HepG2 (cell line): ENCODE results near the gene NFS1. TPM values are rescaled to one million over a fixed set of nuclear protein-coding genes. Genes with fewer than 3 reads are reported as not detected.
A peak's percentile ranks its signal among the peaks of the same experiment; 100 is the strongest.

Experiments
- BCL6 ChIP-seq: IDR thresholded peaks from 2 replicates; pipeline ENCODE4 v1.6.1; 2016; ENCODE audit warnings: missing genetic modification reagents, missing compliant biosample characterization
- IRX3 ChIP-seq: sonication (generic); formaldehyde crosslinking; IDR thresholded peaks from 2 replicates; pipeline ENCODE4 v1.8.1; 2023; ENCODE audit warnings: mild to moderate bottlenecking, low read depth, missing genetic modification reagents, borderline replicate concordance
- MED8 ChIP-seq: sonication (generic); formaldehyde crosslinking; IDR thresholded peaks from 2 replicates; pipeline ENCODE4 v1.8.1; 2023; ENCODE audit warnings: mild to moderate bottlenecking, missing genetic modification reagents; ENCODE audit not compliant: insufficient replicate concordance
- NRL ChIP-seq: sonication (generic); formaldehyde crosslinking; IDR thresholded peaks from 2 replicates; pipeline ENCODE4 v1.5.0; 2020; ENCODE audit warnings: missing genetic modification reagents, mild to moderate bottlenecking, moderate library complexity, borderline replicate concordance
- ONECUT2 ChIP-seq: sonication (generic); formaldehyde crosslinking; IDR thresholded peaks from 2 replicates; pipeline ENCODE4 v1.4.0; 2020; ENCODE audit warnings: missing genetic modification reagents
- RARA ChIP-seq: IDR thresholded peaks from 2 replicates; pipeline ENCODE4 v1.6.1; 2016; ENCODE audit warnings: missing genetic modification reagents, missing compliant biosample characterization
- TEAD2 ChIP-seq: sonication (generic); formaldehyde crosslinking; IDR thresholded peaks from 2 replicates; pipeline ENCODE4 v1.9.0; 2021; ENCODE audit warnings: missing genetic modification reagents
- ZFYVE20 ChIP-seq: sonication (generic); formaldehyde crosslinking; IDR thresholded peaks from 2 replicates; pipeline ENCODE4 v1.8.0; 2023; ENCODE audit warnings: low read depth, mild to moderate bottlenecking, moderate library complexity, missing genetic modification reagents, borderline replicate concordance
- ZNF746 ChIP-seq: sonication (generic); formaldehyde crosslinking; IDR thresholded peaks from 2 replicates; pipeline ENCODE4 v1.8.0; 2022; ENCODE audit warnings: mild to moderate bottlenecking, missing genetic modification reagents
- polyA plus RNA-seq, 8 experiments: library from polyadenylated mRNA; depleted of rRNA in 3 of 8; stranded (reverse) in 7 of 8; unstranded in 1 of 8; fragments of >200 nt; fragmentation: Illumina TruSeq in 4 of 8; extraction: Trizol in 4 of 8; gene quantifications; 2 replicates each; pipeline versions ENCODE4 v1.2.1 to v1.2.3, GENCODE V29; 2011 to 2016; ENCODE audit warnings: low read depth in 4 of 8, missing spikeins in 1 of 8, mixed read lengths in 1 of 8; ENCODE audit not compliant: insufficient read depth in 1 of 8
- total RNA-seq, 5 experiments: library from RNA; depleted of rRNA; stranded (reverse); fragments of >200 nt; fragmentation: Illumina TruSeq; extraction: Trizol; gene quantifications; 2 replicates each; pipeline ENCODE4 v1.2.3, GENCODE V29; 2016; ENCODE audit warnings: low read depth in 1 of 5
- TF ChIP-seq, protein P1 (sequence below): sonication (generic); formaldehyde crosslinking; IDR thresholded peaks from 2 replicates; pipeline ENCODE4 v1.4.0; 2020; ENCODE audit warnings: missing genetic modification reagents, borderline replicate concordance
- TF ChIP-seq, protein P2 (sequence below): sonication (generic); formaldehyde crosslinking; IDR thresholded peaks from 2 replicates; pipeline ENCODE4 v1.5.1; 2020; ENCODE audit warnings: missing genetic modification reagents, mild to moderate bottlenecking, borderline replicate concordance
- TF ChIP-seq, protein P3 (sequence below): sonication (generic); formaldehyde crosslinking; conservative IDR thresholded peaks from 2 replicates; pipeline ENCODE4 v1.4.0; 2020; ENCODE audit warnings: missing genetic modification reagents
- TF ChIP-seq, protein P4 (sequence below): IDR thresholded peaks from 2 replicates; pipeline ENCODE4 v1.6.1; 2016; ENCODE audit warnings: missing compliant biosample characterization, missing genetic modification reagents, borderline replicate concordance
- TF ChIP-seq, protein P5 (sequence below): sonication (generic); formaldehyde crosslinking; IDR thresholded peaks from 2 replicates; pipeline ENCODE4 v1.8.1; 2023; ENCODE audit warnings: mild to moderate bottlenecking, missing genetic modification reagents
- TF ChIP-seq, protein P6 (sequence below): sonication (generic); formaldehyde crosslinking; IDR thresholded peaks from 2 replicates; pipeline ENCODE4 v1.8.0; 2022; ENCODE audit warnings: missing genetic modification reagents, mild to moderate bottlenecking, borderline replicate concordance

The NFS1 gene
- total and polyA plus RNA-seq, 2 of the 13 experiments (the other 11 are each of a cell fraction or from before 2014, with no cell fraction given), result 65.9 to 88.1 TPM

DNA sequence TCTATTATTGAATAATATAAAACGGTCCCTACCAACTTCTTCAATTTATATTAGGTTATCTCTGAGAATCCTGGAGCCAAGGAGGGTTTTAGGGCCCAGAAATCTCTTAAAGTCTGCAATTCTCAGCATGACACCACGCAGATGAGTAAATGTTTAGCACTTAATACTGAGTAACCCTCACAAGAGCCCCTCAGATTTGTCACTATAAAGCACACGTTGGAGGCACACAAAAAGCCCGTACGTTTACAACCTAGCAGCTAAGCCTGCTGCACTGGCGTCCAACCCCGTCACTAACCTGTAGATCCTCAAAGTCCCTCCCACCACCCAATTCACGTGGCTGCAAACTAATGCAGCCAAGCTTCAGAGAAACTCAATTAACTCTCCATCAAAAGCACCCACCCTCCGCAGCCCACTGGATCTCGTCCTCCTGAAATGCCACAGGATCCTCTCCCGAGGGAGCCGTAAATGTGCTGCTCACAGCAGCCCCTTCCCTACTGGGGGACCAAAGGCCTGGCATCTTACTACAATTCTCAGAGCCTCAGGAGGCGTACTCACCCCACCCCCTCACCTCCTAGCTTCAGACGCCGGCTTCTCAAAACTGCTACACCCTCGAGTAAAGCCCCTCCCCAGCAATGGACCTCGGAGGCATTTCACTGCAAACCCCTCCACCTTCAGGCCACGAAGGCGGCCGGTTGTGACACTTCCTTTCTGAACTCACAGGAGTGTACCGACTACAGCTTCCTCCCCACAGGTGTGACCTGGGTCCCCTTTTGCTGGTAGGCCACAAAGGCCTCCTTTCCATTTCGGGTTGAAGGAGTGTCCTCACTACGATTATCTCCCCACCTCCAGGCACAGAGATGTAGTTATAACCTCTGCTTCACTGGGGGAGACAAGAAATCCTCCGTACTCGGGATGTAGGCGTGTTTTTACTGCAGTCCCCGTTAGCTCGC, 35.4 kb downstream of the NFS1 start (continued):
- TF ChIP-seq MED8 (CRISPR knock-in tag) (no peak), RARA (CRISPR knock-in tag) (no peak; the same call in 1 of the 2 replicates), IRX3 (CRISPR knock-in tag) (no peak; the same call in 1 of the 2 replicates), BCL6 (CRISPR knock-in tag) (no peak), ZNF746 (no peak), ZFYVE20 (CRISPR knock-in tag) (no peak), TEAD2 (no peak), ONECUT2 (CRISPR knock-in tag) (no peak), NRL (no peak)
- TF ChIP-seq, protein P1, sequence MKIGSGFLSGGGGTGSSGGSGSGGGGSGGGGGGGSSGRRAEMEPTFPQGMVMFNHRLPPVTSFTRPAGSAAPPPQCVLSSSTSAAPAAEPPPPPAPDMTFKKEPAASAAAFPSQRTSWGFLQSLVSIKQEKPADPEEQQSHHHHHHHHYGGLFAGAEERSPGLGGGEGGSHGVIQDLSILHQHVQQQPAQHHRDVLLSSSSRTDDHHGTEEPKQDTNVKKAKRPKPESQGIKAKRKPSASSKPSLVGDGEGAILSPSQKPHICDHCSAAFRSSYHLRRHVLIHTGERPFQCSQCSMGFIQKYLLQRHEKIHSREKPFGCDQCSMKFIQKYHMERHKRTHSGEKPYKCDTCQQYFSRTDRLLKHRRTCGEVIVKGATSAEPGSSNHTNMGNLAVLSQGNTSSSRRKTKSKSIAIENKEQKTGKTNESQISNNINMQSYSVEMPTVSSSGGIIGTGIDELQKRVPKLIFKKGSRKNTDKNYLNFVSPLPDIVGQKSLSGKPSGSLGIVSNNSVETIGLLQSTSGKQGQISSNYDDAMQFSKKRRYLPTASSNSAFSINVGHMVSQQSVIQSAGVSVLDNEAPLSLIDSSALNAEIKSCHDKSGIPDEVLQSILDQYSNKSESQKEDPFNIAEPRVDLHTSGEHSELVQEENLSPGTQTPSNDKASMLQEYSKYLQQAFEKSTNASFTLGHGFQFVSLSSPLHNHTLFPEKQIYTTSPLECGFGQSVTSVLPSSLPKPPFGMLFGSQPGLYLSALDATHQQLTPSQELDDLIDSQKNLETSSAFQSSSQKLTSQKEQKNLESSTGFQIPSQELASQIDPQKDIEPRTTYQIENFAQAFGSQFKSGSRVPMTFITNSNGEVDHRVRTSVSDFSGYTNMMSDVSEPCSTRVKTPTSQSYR (CRISPR knock-in tag), result no peak; the same call in 1 of the 2 replicates
- TF ChIP-seq, protein P2, sequence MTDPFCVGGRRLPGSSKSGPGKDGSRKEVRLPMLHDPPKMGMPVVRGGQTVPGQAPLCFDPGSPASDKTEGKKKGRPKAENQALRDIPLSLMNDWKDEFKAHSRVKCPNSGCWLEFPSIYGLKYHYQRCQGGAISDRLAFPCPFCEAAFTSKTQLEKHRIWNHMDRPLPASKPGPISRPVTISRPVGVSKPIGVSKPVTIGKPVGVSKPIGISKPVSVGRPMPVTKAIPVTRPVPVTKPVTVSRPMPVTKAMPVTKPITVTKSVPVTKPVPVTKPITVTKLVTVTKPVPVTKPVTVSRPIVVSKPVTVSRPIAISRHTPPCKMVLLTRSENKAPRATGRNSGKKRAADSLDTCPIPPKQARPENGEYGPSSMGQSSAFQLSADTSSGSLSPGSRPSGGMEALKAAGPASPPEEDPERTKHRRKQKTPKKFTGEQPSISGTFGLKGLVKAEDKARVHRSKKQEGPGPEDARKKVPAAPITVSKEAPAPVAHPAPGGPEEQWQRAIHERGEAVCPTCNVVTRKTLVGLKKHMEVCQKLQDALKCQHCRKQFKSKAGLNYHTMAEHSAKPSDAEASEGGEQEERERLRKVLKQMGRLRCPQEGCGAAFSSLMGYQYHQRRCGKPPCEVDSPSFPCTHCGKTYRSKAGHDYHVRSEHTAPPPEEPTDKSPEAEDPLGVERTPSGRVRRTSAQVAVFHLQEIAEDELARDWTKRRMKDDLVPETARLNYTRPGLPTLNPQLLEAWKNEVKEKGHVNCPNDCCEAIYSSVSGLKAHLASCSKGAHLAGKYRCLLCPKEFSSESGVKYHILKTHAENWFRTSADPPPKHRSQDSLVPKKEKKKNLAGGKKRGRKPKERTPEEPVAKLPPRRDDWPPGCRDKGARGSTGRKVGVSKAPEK (CRISPR knock-in tag), result peak; percentile 38; the same call in 1 of the 2 replicates
- TF ChIP-seq, protein P3, sequence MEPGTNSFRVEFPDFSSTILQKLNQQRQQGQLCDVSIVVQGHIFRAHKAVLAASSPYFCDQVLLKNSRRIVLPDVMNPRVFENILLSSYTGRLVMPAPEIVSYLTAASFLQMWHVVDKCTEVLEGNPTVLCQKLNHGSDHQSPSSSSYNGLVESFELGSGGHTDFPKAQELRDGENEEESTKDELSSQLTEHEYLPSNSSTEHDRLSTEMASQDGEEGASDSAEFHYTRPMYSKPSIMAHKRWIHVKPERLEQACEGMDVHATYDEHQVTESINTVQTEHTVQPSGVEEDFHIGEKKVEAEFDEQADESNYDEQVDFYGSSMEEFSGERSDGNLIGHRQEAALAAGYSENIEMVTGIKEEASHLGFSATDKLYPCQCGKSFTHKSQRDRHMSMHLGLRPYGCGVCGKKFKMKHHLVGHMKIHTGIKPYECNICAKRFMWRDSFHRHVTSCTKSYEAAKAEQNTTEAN (CRISPR knock-in tag), result no peak
- TF ChIP-seq, protein P4, sequence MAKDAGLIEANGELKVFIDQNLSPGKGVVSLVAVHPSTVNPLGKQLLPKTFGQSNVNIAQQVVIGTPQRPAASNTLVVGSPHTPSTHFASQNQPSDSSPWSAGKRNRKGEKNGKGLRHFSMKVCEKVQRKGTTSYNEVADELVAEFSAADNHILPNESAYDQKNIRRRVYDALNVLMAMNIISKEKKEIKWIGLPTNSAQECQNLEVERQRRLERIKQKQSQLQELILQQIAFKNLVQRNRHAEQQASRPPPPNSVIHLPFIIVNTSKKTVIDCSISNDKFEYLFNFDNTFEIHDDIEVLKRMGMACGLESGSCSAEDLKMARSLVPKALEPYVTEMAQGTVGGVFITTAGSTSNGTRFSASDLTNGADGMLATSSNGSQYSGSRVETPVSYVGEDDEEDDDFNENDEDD (CRISPR knock-in tag), result peak; percentile 10; the same call in 1 of the 2 replicates
- TF ChIP-seq, protein P5, sequence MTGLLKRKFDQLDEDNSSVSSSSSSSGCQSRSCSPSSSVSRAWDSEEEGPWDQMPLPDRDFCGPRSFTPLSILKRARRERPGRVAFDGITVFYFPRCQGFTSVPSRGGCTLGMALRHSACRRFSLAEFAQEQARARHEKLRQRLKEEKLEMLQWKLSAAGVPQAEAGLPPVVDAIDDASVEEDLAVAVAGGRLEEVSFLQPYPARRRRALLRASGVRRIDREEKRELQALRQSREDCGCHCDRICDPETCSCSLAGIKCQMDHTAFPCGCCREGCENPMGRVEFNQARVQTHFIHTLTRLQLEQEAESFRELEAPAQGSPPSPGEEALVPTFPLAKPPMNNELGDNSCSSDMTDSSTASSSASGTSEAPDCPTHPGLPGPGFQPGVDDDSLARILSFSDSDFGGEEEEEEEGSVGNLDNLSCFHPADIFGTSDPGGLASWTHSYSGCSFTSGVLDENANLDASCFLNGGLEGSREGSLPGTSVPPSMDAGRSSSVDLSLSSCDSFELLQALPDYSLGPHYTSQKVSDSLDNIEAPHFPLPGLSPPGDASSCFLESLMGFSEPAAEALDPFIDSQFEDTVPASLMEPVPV (CRISPR knock-in tag), result no peak
- TF ChIP-seq, protein P6, sequence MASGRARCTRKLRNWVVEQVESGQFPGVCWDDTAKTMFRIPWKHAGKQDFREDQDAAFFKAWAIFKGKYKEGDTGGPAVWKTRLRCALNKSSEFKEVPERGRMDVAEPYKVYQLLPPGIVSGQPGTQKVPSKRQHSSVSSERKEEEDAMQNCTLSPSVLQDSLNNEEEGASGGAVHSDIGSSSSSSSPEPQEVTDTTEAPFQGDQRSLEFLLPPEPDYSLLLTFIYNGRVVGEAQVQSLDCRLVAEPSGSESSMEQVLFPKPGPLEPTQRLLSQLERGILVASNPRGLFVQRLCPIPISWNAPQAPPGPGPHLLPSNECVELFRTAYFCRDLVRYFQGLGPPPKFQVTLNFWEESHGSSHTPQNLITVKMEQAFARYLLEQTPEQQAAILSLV (CRISPR knock-in tag), result no peak
